Thyroid gland (tissue), 4 donors: ENCODE measurements around the gene FOXJ3. TPM values are rescaled to one million over a fixed set of nuclear protein-coding genes. Genes with fewer than 3 reads are reported as not detected.

Source experiments
- DNase-seq, 2 donors: peaks; one replicate each; pipeline ENCODE4 v3.0.0-alpha.2; 2019
- H3K27ac ChIP-seq, 3 donors: fragments of 200-600 bp; sonication (generic); 1 replicate in 2 of 3; 2 replicates in 1 of 3; pipeline ENCODE4 v1.5.1; 2016 to 2019; ENCODE audit warnings: mild to moderate bottlenecking in 1 of 3, moderate library complexity in 1 of 3
- H3K27me3 ChIP-seq: fragments of 200-600 bp; sonication (generic); one replicate; pipeline ENCODE4 v1.5.1; 2019
- H3K36me3 ChIP-seq, 2 donors: fragments of 200-600 bp; sonication (generic); one replicate each; pipeline ENCODE4 v1.5.1; 2016 to 2019
- H3K4me1 ChIP-seq, 2 donors: fragments of 200-600 bp; sonication (generic); one replicate each; pipeline ENCODE4 v1.5.1; 2017 to 2019
- H3K4me3 ChIP-seq, 3 donors: fragments of 200-600 bp; sonication (generic); replicated peaks in 1 of 3; 1 replicate in 2 of 3; 2 replicates in 1 of 3; pipeline ENCODE4 v1.5.1; 2016; ENCODE audit warnings: mild to moderate bottlenecking in 1 of 3
- H3K9me3 ChIP-seq: fragments of 200-600 bp; sonication (generic); one replicate; pipeline ENCODE4 v1.5.1; 2017
- POLR2A ChIP-seq, 2 donors: fragments of 450-650 bp; IDR thresholded peaks; one replicate each; pipeline ENCODE4 v1.6.1; 2017; ENCODE audit warnings: antibody characterized with exemption in 2 of 2, mild to moderate bottlenecking in 2 of 2, moderate library complexity in 1 of 2
- WGBS, 2 donors: methylation state at CpG; one replicate each; pipeline ENCODE4 v1.1.5; 2017; 5-methylcytosine and 5-hydroxymethylcytosine counted together
- intact Hi-C: fragments of 100-400 bp; cut with DNase I; formaldehyde crosslinking; loops from one replicate; pipeline ENCODE4 v1.15.1; 2023
- total RNA-seq, 4 donors: library from RNA; depleted of rRNA; stranded (reverse); fragments of >200 nt; gene quantifications; one replicate each; pipeline ENCODE4 v1.2.3, GENCODE V29; 2016
- TF ChIP-seq, protein P1 (sequence below), 6 experiments: fragments of 200-600 bp in 3 of 6; fragments of 450-650 bp in 3 of 6; sonication (generic) in 3 of 6; IDR thresholded peaks; one replicate each; pipeline ENCODE4 v1.5.1; 2016 to 2019; ENCODE audit warnings: antibody characterized with exemption in 6 of 6, mild to moderate bottlenecking in 2 of 6, inconsistent platforms in 1 of 6, moderate library complexity in 1 of 6

FOXJ3 gene
- total RNA-seq, 4 donors from 2014 or later: 55.4 to 87.5 (median 81.0) TPM

DNA sequence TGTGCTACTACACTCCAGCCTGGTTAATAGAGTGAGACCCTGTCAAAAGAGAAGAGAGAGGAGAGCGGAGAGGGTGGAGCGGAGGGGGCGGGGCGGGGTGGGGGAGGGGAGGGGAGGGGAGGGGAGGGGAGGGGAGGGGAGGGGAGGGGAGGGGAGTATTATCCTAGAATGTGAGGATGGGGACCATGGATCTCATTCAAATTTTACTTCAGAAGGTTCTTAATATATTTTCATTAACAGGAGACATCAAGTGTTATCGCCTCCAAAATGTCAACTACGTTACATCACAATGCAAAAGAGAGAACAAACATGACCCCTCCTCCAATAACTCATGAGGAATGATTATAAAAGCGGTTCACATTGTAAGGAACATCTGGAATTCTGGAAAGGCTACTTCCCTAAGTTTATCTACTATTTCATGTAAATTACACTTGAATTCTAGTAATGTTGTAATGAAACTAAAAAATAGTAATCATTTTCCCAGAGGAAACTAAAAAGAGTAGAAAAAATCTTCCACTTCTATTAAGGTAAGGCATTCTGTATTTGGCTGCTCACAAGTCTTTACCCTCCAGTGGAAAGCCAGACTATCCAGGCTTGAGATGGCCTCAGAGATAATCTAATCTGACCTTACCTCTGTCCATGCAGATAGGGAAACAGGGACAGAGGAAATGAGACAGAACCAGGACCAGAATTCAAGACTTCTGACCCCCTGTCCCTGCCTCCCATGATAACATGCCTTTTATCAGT, 151.7 kb downstream of the FOXJ3 start:
- no peak for DNase-seq
- H3K27ac ChIP-seq: no peak overlapping the region
- H3K4me3 ChIP-seq: no peak overlapping the region
- intact Hi-C loops: loop anchor here (5.0 kb wide), 1 partner anchor 149 kb away; no protein-coding TSS in a partner anchor
- WGBS, 2 donors: 88 to 92% methylated on average over 7 of the region's 7 CpGs
- H3K9me3 ChIP-seq: no peaks in the 10 kb centered on the region
- no peaks in the 10 kb centered on the region for H3K27me3 ChIP-seq
- peaks cover 3 to 5% of the 10 kb centered on the region in 2 donors for H3K36me3 ChIP-seq
- TF ChIP-seq, protein P1, sequence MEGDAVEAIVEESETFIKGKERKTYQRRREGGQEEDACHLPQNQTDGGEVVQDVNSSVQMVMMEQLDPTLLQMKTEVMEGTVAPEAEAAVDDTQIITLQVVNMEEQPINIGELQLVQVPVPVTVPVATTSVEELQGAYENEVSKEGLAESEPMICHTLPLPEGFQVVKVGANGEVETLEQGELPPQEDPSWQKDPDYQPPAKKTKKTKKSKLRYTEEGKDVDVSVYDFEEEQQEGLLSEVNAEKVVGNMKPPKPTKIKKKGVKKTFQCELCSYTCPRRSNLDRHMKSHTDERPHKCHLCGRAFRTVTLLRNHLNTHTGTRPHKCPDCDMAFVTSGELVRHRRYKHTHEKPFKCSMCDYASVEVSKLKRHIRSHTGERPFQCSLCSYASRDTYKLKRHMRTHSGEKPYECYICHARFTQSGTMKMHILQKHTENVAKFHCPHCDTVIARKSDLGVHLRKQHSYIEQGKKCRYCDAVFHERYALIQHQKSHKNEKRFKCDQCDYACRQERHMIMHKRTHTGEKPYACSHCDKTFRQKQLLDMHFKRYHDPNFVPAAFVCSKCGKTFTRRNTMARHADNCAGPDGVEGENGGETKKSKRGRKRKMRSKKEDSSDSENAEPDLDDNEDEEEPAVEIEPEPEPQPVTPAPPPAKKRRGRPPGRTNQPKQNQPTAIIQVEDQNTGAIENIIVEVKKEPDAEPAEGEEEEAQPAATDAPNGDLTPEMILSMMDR (IDR thresholded peaks at IDR 0.05): no peak
- no peak for TF ChIP-seq POLR2A (IDR thresholded peaks at IDR 0.05)
- H3K4me1 ChIP-seq: no peaks in the 10 kb centered on the region

- no peaks in the 10 kb centered on the region for H3K9me3 ChIP-seq
- H3K4me1 ChIP-seq: peaks cover 13 to 16% of the 10 kb centered on the region in 2 donors
- no peak for TF ChIP-seq POLR2A (IDR thresholded peaks at IDR 0.05)
- TF ChIP-seq, protein P1 (IDR thresholded peaks at IDR 0.05): no peak
- peaks cover 2 to 3% of the 10 kb centered on the region in 2 donors for H3K36me3 ChIP-seq
- intact Hi-C loops: loop anchor here (5.0 kb wide), 1 partner anchor 151 kb away; no protein-coding TSS in a partner anchor
- H3K27me3 ChIP-seq: no peaks in the 10 kb centered on the region
- no peak overlapping the region for H3K4me3 ChIP-seq
- H3K27ac ChIP-seq: no peak overlapping the region
- no peak for DNase-seq
- WGBS, 2 donors: 64 to 67% methylated on average over 4 of the region's 4 CpGs
Observed at GRCh38 chr1:42181687-42182086, 153.3 kb downstream of the FOXJ3 start.

GRCh38 chr1:42179900-42180329, 155.1 kb downstream of the FOXJ3 start:
- no peak for TF ChIP-seq POLR2A (IDR thresholded peaks at IDR 0.05)
- TF ChIP-seq, protein P1 (IDR thresholded peaks at IDR 0.05): no peak
- no peaks in the 10 kb centered on the region for H3K9me3 ChIP-seq
- H3K4me3 ChIP-seq: no peak overlapping the region
- 78 to 83% methylated on average over 4 of the region's 4 CpGs for WGBS, 2 donors
- no peak for DNase-seq
- H3K27ac ChIP-seq: no peak overlapping the region
- intact Hi-C loops: loop anchor here (5.0 kb wide), 1 partner anchor 152 kb away; no protein-coding TSS in a partner anchor
- H3K27me3 ChIP-seq: no peaks in the 10 kb centered on the region
- peaks cover 13 to 17% of the 10 kb centered on the region in 2 donors for H3K4me1 ChIP-seq
- peaks cover 0 to 3% of the 10 kb centered on the region in 2 donors for H3K36me3 ChIP-seq

DNA sequence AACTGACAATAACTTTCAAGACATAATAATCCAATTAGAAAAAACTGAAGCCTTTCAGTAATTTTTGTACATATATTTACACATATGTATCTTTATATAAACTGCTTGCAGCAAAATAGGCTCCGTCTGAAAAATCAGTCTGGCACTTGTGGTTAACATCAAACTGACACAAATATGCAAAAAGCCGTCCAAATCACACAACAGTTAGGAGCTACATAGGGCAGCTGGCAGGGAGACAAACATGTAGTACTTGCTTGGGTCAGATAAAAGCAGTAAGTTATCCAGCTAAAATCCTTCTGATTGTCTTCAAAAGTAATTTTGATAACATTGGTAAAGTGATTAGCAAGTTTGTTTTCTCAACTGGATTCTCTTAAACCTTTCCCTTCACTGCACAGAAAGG, 155.8 kb downstream of the FOXJ3 start:
- Histone ChIP-seq H3K9me3 (no peaks in the 10 kb centered on the region), H3K4me1 (peaks cover 13 to 17% of the 10 kb centered on the region in 2 donors), H3K27me3 (no peaks in the 10 kb centered on the region), H3K27ac (no peak overlapping the region), H3K36me3 (peaks cover 0 to 3% of the 10 kb centered on the region in 2 donors), H3K4me3 (no peak overlapping the region)
- WGBS, 2 donors: 71 to 74% methylated on average over 2 of the region's 2 CpGs
- TF ChIP-seq, protein P1 (IDR thresholded peaks at IDR 0.05): no peak
- no peak for TF ChIP-seq POLR2A (IDR thresholded peaks at IDR 0.05)
- no peak for DNase-seq
- intact Hi-C loops: no loop called here

DNA sequence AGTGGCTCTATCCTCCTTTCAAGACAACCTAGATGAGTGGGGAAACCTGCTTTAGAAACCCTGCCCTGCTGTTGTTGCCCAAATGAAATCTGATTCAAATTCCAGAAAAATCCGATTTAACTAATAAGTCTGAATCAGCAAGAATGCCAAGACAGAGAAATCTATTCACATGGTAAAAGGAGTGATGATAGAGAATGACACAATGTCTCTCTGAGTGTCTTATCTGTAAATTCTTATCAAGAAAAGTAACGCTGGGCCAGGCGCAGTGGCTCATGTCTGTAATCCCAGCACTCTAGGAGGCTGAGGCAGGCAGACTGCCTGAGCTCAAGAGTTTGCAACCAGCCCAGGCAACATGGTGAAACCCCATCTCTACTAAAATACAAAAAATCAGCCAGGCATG, 156.8 kb downstream of the FOXJ3 start:
- no peaks in the 10 kb centered on the region for H3K9me3 ChIP-seq
- H3K4me3 ChIP-seq: no peak overlapping the region
- TF ChIP-seq, protein P1 (IDR thresholded peaks at IDR 0.05): no peak
- TF ChIP-seq POLR2A (IDR thresholded peaks at IDR 0.05): no peak
- intact Hi-C loops: no loop called here
- H3K4me1 ChIP-seq: peaks cover 21 to 23% of the 10 kb centered on the region in 2 donors
- no peak overlapping the region for H3K27ac ChIP-seq
- DNase-seq: no peak
- peaks cover 0 to 3% of the 10 kb centered on the region in 2 donors for H3K36me3 ChIP-seq
- WGBS, 2 donors: 83 to 92% methylated on average over 3 of the region's 3 CpGs
- no peaks in the 10 kb centered on the region for H3K27me3 ChIP-seq
